MM.1S (cell line): ENCODE measurements around the gene FOXP1.

Experiments used
- CTCF ChIP-seq: fragments of 300-600 bp; sonication (generic); IDR thresholded peaks from 2 replicates; pipeline ENCODE4 v1.5.1; 2016; ENCODE audit warnings: antibody characterized with exemption, low read length, mixed read lengths
- EZH2 ChIP-seq: fragments of 300-600 bp; sonication (generic); optimal IDR thresholded peaks from 2 replicates; pipeline ENCODE3; 2017; ENCODE audit warnings: low read depth, mild to moderate bottlenecking, antibody characterized with exemption, low read length, mixed read lengths
- EZH2phosphoT487 ChIP-seq: fragments of 300-600 bp; sonication (generic); IDR thresholded peaks from 2 replicates; pipeline ENCODE4 v1.6.1; 2018; ENCODE audit warnings: antibody characterized with exemption, low read length

GRCh38 chr3:71215351-71215750 is 368.2 kb downstream of the FOXP1 start:
- no peak for TF ChIP-seq EZH2
- TF ChIP-seq CTCF = no peak
- TF ChIP-seq EZH2phosphoT487 = no peak
